Right atrium auricular region (tissue), 2 donors: ENCODE results near the gene MAGI1. TPM values are rescaled to one million over a fixed set of nuclear protein-coding genes. Genes with fewer than 3 reads are reported as not detected.

Experiments used
- DNase-seq: peaks from one replicate; pipeline ENCODE4 v3.0.0-alpha.2; 2019; ENCODE audit warnings: low spot score
- H3K27ac ChIP-seq, 2 donors: fragments of 200-600 bp; sonication (generic); 1 replicate in 1 of 2; 2 replicates in 1 of 2; pipeline ENCODE4 v1.5.1; 2016 to 2019
- H3K27me3 ChIP-seq, 2 donors: fragments of 200-600 bp; sonication (generic); one replicate each; pipeline versions ENCODE4 v1.5.1 to v1.6.0; 2017 to 2019
- H3K36me3 ChIP-seq: fragments of 200-600 bp; sonication (generic); one replicate; pipeline ENCODE4 v1.5.1; 2016
- H3K4me1 ChIP-seq, 2 donors: fragments of 200-600 bp; sonication (generic); one replicate each; pipeline versions ENCODE4 v1.5.1 to v1.6.0; 2017 to 2019
- H3K4me3 ChIP-seq, 2 donors: fragments of 200-600 bp; sonication (generic); 1 replicate in 1 of 2; 2 replicates in 1 of 2; pipeline ENCODE4 v1.5.1; 2017 to 2019; ENCODE audit warnings: mild to moderate bottlenecking in 1 of 2, moderate library complexity in 1 of 2
- H3K9me3 ChIP-seq, 2 donors: fragments of 200-600 bp; sonication (generic); one replicate each; pipeline ENCODE4 v1.5.1; 2019
- total RNA-seq, 2 donors: library from RNA; depleted of rRNA; stranded (reverse); fragments of >200 nt; gene quantifications; one replicate each; pipeline ENCODE4 v1.1.0, GENCODE V29; 2016
- TF ChIP-seq, protein P1 (sequence below), 2 donors: fragments of 200-600 bp; sonication (generic); IDR thresholded peaks; one replicate each; pipeline ENCODE4 v1.5.1; 2019; ENCODE audit warnings: antibody characterized with exemption in 2 of 2

MAGI1 gene
- total RNA-seq, 2 donors from 2014 or later: 28.5 to 34.8 TPM

GRCh38 chr3:65539616-65540015 lies 499.1 kb downstream of the MAGI1 start:
- Histone ChIP-seq H3K4me1 (peaks cover 0 to 12% of the 10 kb centered on the region in 2 donors), H3K36me3 (no peaks in the 10 kb centered on the region), H3K4me3 (no peak overlapping the region), H3K27ac (no peak overlapping the region), H3K9me3 (no peaks in the 10 kb centered on the region), H3K27me3 (no peaks in the 10 kb centered on the region)
- TF ChIP-seq, protein P1, sequence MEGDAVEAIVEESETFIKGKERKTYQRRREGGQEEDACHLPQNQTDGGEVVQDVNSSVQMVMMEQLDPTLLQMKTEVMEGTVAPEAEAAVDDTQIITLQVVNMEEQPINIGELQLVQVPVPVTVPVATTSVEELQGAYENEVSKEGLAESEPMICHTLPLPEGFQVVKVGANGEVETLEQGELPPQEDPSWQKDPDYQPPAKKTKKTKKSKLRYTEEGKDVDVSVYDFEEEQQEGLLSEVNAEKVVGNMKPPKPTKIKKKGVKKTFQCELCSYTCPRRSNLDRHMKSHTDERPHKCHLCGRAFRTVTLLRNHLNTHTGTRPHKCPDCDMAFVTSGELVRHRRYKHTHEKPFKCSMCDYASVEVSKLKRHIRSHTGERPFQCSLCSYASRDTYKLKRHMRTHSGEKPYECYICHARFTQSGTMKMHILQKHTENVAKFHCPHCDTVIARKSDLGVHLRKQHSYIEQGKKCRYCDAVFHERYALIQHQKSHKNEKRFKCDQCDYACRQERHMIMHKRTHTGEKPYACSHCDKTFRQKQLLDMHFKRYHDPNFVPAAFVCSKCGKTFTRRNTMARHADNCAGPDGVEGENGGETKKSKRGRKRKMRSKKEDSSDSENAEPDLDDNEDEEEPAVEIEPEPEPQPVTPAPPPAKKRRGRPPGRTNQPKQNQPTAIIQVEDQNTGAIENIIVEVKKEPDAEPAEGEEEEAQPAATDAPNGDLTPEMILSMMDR (IDR thresholded peaks at IDR 0.05): no peak
- no peak for DNase-seq

- Histone ChIP-seq H3K4me3 (no peak overlapping the region), H3K27ac (no peak overlapping the region), H3K4me1 (peaks cover 0 to 16% of the 10 kb centered on the region in 2 donors), H3K9me3 (no peaks in the 10 kb centered on the region), H3K27me3 (no peaks in the 10 kb centered on the region), H3K36me3 (no peaks in the 10 kb centered on the region)
- no peak for DNase-seq
- TF ChIP-seq, protein P1 (IDR thresholded peaks at IDR 0.05): no peak
These were observed 500.6 kb downstream of the MAGI1 start for GRCh38 chr3:65538101-65538500.

GRCh38 chr3:65537109-65537508 lies 501.6 kb downstream of the MAGI1 start:
- DNase-seq: no peak
- Histone ChIP-seq H3K36me3 (no peaks in the 10 kb centered on the region), H3K27ac (no peak overlapping the region), H3K9me3 (no peaks in the 10 kb centered on the region), H3K4me1 (peaks cover 0 to 16% of the 10 kb centered on the region in 2 donors), H3K27me3 (no peaks in the 10 kb centered on the region), H3K4me3 (no peak overlapping the region)
- TF ChIP-seq, protein P1 (IDR thresholded peaks at IDR 0.05): no peak

GRCh38 chr3:65535260-65535659 lies 503.5 kb downstream of the MAGI1 start:
- no peaks in the 10 kb centered on the region for H3K27me3 ChIP-seq
- no peaks in the 10 kb centered on the region for H3K36me3 ChIP-seq
- TF ChIP-seq, protein P1 (IDR thresholded peaks at IDR 0.05): no peak
- no peaks in the 10 kb centered on the region for H3K9me3 ChIP-seq
- no peak overlapping the region for H3K4me3 ChIP-seq
- DNase-seq: no peak
- no peak overlapping the region for H3K27ac ChIP-seq
- peaks cover 0 to 16% of the 10 kb centered on the region in 2 donors for H3K4me1 ChIP-seq

DNA sequence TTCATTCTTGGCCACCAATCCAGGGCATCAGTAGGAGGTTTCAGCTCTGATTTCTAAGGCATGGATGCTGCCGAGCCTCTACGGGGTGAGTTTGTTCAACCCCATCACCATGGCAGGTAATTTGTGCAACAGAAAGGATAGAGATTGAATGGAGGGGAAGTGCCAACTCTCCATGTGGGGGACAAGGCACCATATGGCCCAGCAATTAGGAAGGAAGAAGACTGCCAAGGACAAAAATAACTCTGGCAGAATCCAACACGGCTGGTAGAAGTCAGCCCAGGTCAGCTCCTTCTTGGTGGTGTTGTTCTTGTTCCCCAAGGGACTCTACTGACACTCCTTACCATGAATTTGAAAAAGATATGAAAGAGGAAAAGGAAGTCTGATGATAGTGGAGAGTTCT lies 503.9 kb downstream of the MAGI1 start:
- H3K27me3 ChIP-seq: no peaks in the 10 kb centered on the region
- DNase-seq: no peak
- H3K4me3 ChIP-seq: no peak overlapping the region
- H3K4me1 ChIP-seq: peaks cover 0 to 16% of the 10 kb centered on the region in 2 donors
- TF ChIP-seq, protein P1 (IDR thresholded peaks at IDR 0.05): no peak
- no peaks in the 10 kb centered on the region for H3K9me3 ChIP-seq
- H3K36me3 ChIP-seq: no peaks in the 10 kb centered on the region
- H3K27ac ChIP-seq: no peak overlapping the region

- TF ChIP-seq, protein P1 (IDR thresholded peaks at IDR 0.05): no peak
- no peak overlapping the region for H3K4me3 ChIP-seq
- no peak overlapping the region for H3K27ac ChIP-seq
- no peak for DNase-seq
- peaks cover 0 to 11% of the 10 kb centered on the region in 2 donors for H3K4me1 ChIP-seq
- H3K27me3 ChIP-seq: no peaks in the 10 kb centered on the region
- H3K9me3 ChIP-seq: no peaks in the 10 kb centered on the region
- no peaks in the 10 kb centered on the region for H3K36me3 ChIP-seq
These were observed 506.0 kb downstream of the MAGI1 start for GRCh38 chr3:65532749-65533148.
